Upper lobe of left lung (tissue), 4 donors: Measurements from ENCODE around the gene ERAL1.

Source experiments
- EP300 ChIP-seq, 4 donors: sonication (generic); formaldehyde crosslinking; IDR thresholded peaks; one replicate each; pipeline ENCODE4 v1.5.1; 2017; ENCODE audit warnings: antibody characterized with exemption in 4 of 4, control low read depth in 2 of 4
- POLR2A ChIP-seq, 4 donors: fragments of 450-650 bp; IDR thresholded peaks; one replicate each; pipeline ENCODE4 v1.5.1; 2016 to 2017; ENCODE audit warnings: antibody characterized with exemption in 4 of 4, mild to moderate bottlenecking in 2 of 4
- POLR2AphosphoS5 ChIP-seq, 2 donors: sonication (generic); formaldehyde crosslinking; IDR thresholded peaks; one replicate each; pipeline ENCODE4 v1.5.1; 2017; ENCODE audit warnings: antibody characterized with exemption in 2 of 2
- TF ChIP-seq, protein P1 (sequence below), 6 experiments: fragments of 450-650 bp in 4 of 6; fragments of 200-600 bp in 2 of 6; sonication (generic) in 2 of 6; IDR thresholded peaks; one replicate each; pipeline ENCODE4 v1.5.1; 2016 to 2019; ENCODE audit warnings: antibody characterized with exemption in 6 of 6

DNA sequence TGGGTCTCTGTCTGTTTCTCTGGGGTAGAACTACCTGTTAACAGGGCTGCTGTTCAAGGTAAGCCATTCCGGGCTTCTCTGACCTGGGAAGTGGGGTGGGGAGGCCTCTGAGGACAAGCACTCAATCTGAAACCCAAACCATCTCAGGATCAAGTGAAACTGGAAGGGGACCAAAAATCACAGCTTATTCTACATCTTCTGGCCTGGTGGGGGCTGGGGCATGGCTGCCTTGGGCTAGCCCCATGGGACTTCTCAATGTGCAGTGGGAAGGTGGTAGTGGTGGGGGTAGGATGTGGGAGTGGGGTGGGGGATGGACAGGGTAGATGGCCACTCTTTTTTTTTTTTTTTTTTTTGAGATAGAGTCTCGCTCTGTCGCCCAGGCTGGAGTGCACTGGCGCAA is 37.2 kb downstream of the ERAL1 start:
- no peak for TF ChIP-seq POLR2A (IDR thresholded peaks at IDR 0.05)
- TF ChIP-seq, protein P1, sequence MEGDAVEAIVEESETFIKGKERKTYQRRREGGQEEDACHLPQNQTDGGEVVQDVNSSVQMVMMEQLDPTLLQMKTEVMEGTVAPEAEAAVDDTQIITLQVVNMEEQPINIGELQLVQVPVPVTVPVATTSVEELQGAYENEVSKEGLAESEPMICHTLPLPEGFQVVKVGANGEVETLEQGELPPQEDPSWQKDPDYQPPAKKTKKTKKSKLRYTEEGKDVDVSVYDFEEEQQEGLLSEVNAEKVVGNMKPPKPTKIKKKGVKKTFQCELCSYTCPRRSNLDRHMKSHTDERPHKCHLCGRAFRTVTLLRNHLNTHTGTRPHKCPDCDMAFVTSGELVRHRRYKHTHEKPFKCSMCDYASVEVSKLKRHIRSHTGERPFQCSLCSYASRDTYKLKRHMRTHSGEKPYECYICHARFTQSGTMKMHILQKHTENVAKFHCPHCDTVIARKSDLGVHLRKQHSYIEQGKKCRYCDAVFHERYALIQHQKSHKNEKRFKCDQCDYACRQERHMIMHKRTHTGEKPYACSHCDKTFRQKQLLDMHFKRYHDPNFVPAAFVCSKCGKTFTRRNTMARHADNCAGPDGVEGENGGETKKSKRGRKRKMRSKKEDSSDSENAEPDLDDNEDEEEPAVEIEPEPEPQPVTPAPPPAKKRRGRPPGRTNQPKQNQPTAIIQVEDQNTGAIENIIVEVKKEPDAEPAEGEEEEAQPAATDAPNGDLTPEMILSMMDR (IDR thresholded peaks at IDR 0.05) = no peak
- TF ChIP-seq EP300 (IDR thresholded peaks at IDR 0.05) = no peak
- TF ChIP-seq POLR2AphosphoS5 (IDR thresholded peaks at IDR 0.05) = no peak
